Stimulated activated CD8-positive, alpha-beta memory T cell treated with anti-CD3 and anti-CD28 coated beads, Interleukin-7, amount 100 ng/mL, for 1 hour (primary cell): ENCODE data around the gene ANAPC1.
"Not testable (repeated sequence)": the region's sequence is repeated elsewhere in the genome, so short reads cannot be mapped to it uniquely, and the experiment has no call there.

Experiments used
- DNase-seq, 2 donors: peaks; one replicate each; pipeline ENCODE4 v3.0.0-alpha.2; 2020; ENCODE audit warnings: low read depth in 2 of 2

Gene ANAPC1

DNA sequence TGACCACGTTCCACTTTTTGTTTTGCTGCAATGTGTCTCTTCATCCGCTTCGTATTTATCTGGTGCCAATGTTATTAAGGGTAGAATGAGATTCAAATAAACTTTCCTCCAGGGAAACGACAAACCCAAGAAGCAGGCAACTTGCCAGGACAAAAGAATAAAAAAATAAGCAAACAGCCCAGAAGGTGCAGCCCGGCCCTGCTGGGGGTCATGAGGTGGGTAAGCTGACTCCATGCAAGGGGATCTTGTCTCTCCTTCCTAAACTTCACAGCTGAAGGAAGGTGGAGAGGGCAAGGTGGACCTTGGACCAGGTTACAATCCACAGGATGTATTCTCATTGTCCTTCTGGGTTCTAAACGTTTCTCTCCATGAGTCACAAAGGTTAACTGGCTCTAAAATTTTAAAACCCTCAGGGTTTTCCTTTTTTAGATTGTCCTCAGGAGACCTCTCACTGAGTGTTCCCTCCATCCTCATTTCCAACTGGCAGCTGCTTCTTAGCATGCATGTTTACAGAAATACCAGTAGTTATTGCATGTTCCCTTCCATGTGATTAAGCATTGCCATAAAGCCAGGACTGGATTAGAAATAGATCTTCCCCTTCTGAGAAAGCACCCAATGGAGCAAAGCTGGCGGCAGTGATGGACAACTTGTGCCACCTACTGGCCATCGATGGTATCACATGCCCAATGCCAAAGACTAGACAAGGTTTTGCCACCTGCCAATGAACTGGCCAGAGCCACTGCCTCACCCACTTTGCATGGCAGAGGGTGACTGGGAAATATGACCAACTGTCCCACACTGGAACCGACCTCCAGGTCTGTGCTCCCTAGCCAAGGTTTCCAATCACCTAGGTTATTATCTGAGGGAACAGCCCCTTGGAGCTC is 147.9 kb downstream of the ANAPC1 start:
- DNase-seq: not testable (repeated sequence)

GRCh38 chr2:111735420-111735819 is 148.6 kb downstream of the ANAPC1 start:
- not testable (repeated sequence) for DNase-seq

DNA sequence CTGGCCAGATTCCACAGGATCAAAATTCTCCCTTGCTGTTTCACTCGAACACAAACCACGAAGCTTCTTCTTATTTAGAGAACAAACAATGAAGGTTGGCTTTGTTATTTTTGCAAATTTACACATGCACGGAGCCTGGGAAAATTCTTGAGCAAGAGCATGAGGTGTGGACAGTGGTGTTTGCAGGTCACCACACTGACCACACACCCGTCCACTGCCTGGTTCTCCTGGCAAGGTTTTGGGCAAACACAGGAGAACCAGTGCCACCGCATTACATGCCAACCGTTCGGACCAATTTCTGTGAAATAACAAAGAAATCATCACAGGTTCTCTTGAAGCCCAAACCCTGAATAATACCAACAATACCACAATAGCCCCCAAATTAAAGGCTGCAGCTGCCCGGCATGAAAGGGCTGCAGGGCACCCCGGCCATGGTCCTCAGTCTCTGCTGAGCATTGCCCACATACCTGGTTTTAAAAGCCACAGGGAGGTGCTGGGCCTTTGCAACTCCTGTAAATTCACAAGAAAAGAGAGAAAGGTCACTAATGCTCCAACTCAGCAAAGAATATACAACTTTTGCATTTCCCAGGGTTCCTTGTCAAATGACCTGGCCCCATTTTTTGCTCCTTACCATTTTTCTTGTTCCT is 154.1 kb downstream of the ANAPC1 start:
- not testable (repeated sequence) for DNase-seq

DNA sequence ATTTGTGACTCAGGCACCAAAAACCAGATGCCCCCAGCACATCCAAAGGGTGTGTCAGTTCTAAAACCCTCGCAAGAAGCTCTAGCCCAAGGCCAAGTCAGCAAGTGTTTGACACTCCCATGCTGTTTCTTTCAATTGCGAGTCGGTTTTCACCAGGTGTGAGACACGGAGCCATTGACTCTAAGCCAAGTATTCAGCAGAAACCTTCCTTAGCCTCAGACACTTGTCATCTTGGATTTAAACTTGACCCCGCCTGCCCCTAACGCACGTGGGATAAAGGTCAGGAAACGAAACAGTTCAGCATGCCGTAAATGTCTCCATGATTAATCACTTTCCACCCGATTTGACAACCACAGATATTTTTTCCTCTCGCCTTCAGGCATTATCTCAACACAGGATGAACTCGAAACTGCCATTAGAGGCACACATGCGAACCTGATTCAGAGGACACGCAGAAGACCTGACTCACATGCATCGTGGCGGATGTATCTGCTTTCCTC is 156.3 kb downstream of the ANAPC1 start:
- DNase-seq: not testable (repeated sequence)

- not testable (repeated sequence) for DNase-seq
Measured at GRCh38 chr2:111725742-111726141, 158.3 kb downstream of the ANAPC1 start.

GRCh38 chr2:111719610-111720009 is 164.4 kb downstream of the ANAPC1 start:
- not testable (repeated sequence) for DNase-seq
